Measurements from ENCODE around the gene ELF2. TPM values are rescaled to one million over a fixed set of nuclear protein-coding genes. Genes with fewer than 3 reads are reported as not detected.

ELF2 gene
- total RNA-seq, 1 donor from 2014 or later = 33.9 TPM

DNA sequence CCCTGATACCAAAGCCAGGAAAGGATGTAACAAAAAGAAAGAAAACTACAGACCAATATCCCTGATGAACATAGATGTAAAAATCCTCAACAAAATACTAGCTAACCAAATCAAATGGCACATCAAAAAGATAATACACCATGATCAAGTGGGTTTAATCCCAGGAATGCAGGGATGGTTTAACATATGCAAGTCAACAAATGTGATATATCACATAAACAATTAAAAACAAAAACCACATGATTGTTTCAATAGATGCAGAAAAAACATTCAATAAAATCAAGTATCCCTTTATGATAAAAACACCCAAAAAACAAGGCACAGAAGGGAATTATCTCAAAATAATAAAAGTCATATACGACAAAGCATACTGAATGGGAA is 31.5 kb downstream of the ELF2 start:
- no peak for DNase-seq
- Histone ChIP-seq H3K4me1 (peaks cover 69% of the 10 kb centered on the region), H3K36me3 (no peaks in the 10 kb centered on the region), H3K4me3 (no peak overlapping the region), H3K9me3 (replicated peaks) (no peaks in the 10 kb centered on the region), H3K27ac (replicated peaks) (no peak overlapping the region), H3K27me3 (ENCODE audit: low read depth) (no peaks in the 10 kb centered on the region)
- TF ChIP-seq, protein P1, sequence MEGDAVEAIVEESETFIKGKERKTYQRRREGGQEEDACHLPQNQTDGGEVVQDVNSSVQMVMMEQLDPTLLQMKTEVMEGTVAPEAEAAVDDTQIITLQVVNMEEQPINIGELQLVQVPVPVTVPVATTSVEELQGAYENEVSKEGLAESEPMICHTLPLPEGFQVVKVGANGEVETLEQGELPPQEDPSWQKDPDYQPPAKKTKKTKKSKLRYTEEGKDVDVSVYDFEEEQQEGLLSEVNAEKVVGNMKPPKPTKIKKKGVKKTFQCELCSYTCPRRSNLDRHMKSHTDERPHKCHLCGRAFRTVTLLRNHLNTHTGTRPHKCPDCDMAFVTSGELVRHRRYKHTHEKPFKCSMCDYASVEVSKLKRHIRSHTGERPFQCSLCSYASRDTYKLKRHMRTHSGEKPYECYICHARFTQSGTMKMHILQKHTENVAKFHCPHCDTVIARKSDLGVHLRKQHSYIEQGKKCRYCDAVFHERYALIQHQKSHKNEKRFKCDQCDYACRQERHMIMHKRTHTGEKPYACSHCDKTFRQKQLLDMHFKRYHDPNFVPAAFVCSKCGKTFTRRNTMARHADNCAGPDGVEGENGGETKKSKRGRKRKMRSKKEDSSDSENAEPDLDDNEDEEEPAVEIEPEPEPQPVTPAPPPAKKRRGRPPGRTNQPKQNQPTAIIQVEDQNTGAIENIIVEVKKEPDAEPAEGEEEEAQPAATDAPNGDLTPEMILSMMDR (IDR thresholded peaks at IDR 0.05; ENCODE audit: borderline replicate concordance) = no peak
- intact Hi-C loops (cut with micrococcal nuclease) = no loop called here

DNA sequence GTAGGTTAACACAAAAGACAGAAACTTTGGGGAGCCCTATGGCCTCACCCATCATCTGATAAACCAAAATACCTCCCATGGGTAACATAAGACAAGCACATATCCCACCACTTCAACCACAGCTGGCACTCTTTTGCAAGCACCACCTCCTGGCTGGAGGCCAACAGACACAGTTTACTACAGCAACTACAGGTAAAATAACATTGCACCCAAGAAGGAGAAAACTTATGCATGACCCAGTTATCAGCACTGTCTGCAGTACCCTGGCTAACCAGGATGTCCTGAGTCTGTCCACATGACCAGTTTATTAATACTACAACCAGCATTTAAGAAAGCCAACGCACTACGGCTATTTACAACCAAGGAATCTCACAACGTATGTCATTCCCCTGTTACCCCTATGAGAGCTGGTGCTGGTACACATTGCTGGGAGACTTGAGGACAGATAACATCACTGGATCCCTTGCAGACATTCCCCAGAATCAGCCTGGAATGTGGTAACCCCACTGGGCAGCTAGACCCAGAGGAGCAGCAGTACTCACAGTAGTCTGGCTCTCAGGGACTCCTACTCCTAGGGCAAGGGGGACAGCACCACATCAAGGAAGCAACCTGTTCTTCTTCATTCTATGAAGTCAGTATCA is 32.0 kb downstream of the ELF2 start:
- no peak for DNase-seq
- H3K9me3 ChIP-seq (replicated peaks) = no peaks in the 10 kb centered on the region
- peak overlapping the region; percentile 5 for H3K27ac ChIP-seq (replicated peaks)
- H3K27me3 ChIP-seq (ENCODE audit: low read depth) = no peaks in the 10 kb centered on the region
- peaks cover 74% of the 10 kb centered on the region for H3K4me1 ChIP-seq
- H3K4me3 ChIP-seq = no peak overlapping the region
- TF ChIP-seq, protein P1 (IDR thresholded peaks at IDR 0.05; ENCODE audit: borderline replicate concordance) = no peak
- intact Hi-C loops (cut with micrococcal nuclease) = no loop called here
- H3K36me3 ChIP-seq = no peaks in the 10 kb centered on the region

DNA sequence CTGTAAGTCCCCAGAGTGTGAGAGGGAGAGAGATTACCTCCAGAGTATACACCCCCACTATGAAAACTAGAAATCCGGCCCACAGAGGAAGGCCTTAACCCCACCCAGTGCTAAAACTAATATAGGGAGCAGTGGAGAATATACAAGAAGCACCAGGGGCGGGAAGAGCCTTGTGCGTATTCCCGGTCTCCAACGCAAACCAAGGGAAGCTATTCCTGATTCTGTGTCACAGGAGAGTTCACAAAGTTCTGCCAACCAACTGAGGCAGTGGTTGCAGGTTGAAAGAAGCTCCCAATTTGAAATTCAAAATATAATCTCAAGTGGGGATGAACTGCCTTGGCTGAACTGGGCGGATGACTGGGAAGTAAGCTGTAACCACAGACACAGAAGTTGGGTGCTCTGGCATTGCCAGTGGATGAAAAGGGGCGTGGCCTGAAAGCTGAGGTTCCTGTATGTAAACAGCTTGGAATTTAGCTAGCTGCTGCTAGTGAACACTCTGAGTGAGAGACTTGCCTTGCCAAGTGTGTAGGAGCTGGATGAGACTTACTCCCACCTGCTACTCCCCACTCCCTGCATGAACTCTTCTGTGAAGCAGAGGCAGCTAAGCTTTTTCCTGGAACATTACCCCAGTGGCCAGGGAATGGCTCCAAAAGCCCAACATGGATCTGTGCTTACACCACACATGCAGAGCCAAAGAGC is 32.7 kb downstream of the ELF2 start:
- DNase-seq = peak; percentile 33
- H3K27ac ChIP-seq (replicated peaks) = peak overlapping the region; percentile 5
- peaks cover 74% of the 10 kb centered on the region for H3K4me1 ChIP-seq
- TF ChIP-seq, protein P1 (IDR thresholded peaks at IDR 0.05; ENCODE audit: borderline replicate concordance) = no peak
- H3K4me3 ChIP-seq = no peak overlapping the region
- H3K36me3 ChIP-seq = no peaks in the 10 kb centered on the region
- intact Hi-C loops (cut with micrococcal nuclease) = no loop called here
- no peaks in the 10 kb centered on the region for H3K9me3 ChIP-seq (replicated peaks)
- H3K27me3 ChIP-seq (ENCODE audit: low read depth) = no peaks in the 10 kb centered on the region

DNA sequence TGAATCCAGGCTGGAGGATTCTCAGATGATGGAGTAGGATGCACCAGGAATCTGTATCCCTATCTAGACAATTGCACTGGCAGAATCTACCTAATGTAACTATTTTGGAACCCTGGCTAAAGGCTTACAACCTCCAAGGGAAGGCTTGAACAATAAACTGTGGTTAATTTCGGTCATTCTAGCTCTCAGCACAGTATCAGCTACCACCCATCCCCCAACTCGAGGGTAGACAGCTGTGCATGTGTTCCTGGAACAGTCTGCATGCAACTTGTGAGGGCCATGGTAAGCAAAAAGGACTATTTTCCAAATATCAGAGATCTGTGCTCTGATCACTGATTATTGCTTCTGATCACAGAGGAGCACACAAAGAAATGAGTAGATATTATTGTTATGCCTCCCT is 34.0 kb downstream of the ELF2 start:
- H3K4me1 ChIP-seq = peaks cover 71% of the 10 kb centered on the region
- H3K4me3 ChIP-seq = no peak overlapping the region
- no peaks in the 10 kb centered on the region for H3K27me3 ChIP-seq (ENCODE audit: low read depth)
- TF ChIP-seq, protein P1 (IDR thresholded peaks at IDR 0.05; ENCODE audit: borderline replicate concordance) = no peak
- no peak for DNase-seq
- no peaks in the 10 kb centered on the region for H3K36me3 ChIP-seq
- no peak overlapping the region for H3K27ac ChIP-seq (replicated peaks)
- intact Hi-C loops (cut with micrococcal nuclease) = no loop called here
- no peaks in the 10 kb centered on the region for H3K9me3 ChIP-seq (replicated peaks)

DNA sequence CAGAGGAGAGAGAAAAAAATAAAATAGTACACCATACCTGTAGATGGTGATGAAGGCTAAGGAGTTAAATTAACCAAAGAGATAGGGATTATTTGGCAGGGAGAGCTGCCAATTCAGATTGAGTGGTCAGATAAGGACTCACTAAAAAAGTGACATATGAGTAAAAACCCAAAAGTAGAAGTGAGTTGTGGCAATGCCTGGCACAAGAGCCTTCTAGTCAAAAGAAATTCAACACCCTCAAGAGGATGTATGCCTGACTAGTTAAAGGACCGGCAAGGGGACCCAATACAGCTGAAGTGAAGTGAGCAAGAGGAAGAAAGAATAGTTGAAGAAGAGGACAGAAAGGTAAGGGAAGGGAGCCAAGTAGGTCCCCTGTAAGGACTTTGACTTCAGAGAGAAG is 34.9 kb downstream of the ELF2 start:
- no peak for DNase-seq
- H3K27me3 ChIP-seq (ENCODE audit: low read depth) = no peaks in the 10 kb centered on the region
- H3K36me3 ChIP-seq = peaks cover 6% of the 10 kb centered on the region
- H3K9me3 ChIP-seq (replicated peaks) = no peaks in the 10 kb centered on the region
- H3K4me1 ChIP-seq = peaks cover 69% of the 10 kb centered on the region
- H3K4me3 ChIP-seq = no peak overlapping the region
- TF ChIP-seq, protein P1 (IDR thresholded peaks at IDR 0.05; ENCODE audit: borderline replicate concordance) = no peak
- intact Hi-C loops (cut with micrococcal nuclease) = no loop called here
- H3K27ac ChIP-seq (replicated peaks) = no peak overlapping the region

All from left ventricle myocardium inferior (tissue), 1 donor.